GM23248 (cell line): ENCODE data around the gene C1QTNF3. TPM values are rescaled to one million over a fixed set of nuclear protein-coding genes. Genes with fewer than 3 reads are reported as not detected.

Experiments used
- DNase-seq: peaks from one replicate; pipeline ENCODE4 v3.0.0-alpha.2; 2015
- H2AFZ ChIP-seq: fragments of 200-600 bp; sonication (generic); 2 replicates; pipeline ENCODE4 v1.6.1; 2016; ENCODE audit warnings: antibody characterized with exemption
- H3F3A ChIP-seq: fragments of 200-600 bp; sonication (generic); 2 replicates; pipeline ENCODE4 v1.6.1; 2016; ENCODE audit warnings: mild to moderate bottlenecking, antibody characterized with exemption, mixed run types; ENCODE audit not compliant: insufficient read depth
- H3K27ac ChIP-seq: fragments of 200-600 bp; sonication (generic); 2 replicates; pipeline ENCODE4 v1.5.1; 2016; ENCODE audit warnings: mild to moderate bottlenecking
- H3K27me3 ChIP-seq: fragments of 200-600 bp; sonication (generic); replicated peaks from 2 replicates; pipeline ENCODE4 v1.6.1; 2016; ENCODE audit warnings: mild to moderate bottlenecking; ENCODE audit not compliant: insufficient read depth
- H3K36me3 ChIP-seq: fragments of 200-600 bp; sonication (generic); 2 replicates; pipeline ENCODE4 v1.6.1; 2016; ENCODE audit warnings: low read depth, mild to moderate bottlenecking
- H3K4me1 ChIP-seq: fragments of 200-600 bp; sonication (generic); 2 replicates; pipeline ENCODE4 v1.6.1; 2016; ENCODE audit warnings: mild to moderate bottlenecking; ENCODE audit not compliant: insufficient read depth
- H3K4me2 ChIP-seq: fragments of 200-600 bp; sonication (generic); one replicate; pipeline ENCODE4 v1.6.1; 2016; ENCODE audit warnings: mild to moderate bottlenecking; ENCODE audit not compliant: unreplicated experiment
- H3K4me3 ChIP-seq: fragments of 200-600 bp; sonication (generic); 2 replicates; pipeline ENCODE4 v1.5.1; 2016; ENCODE audit warnings: mild to moderate bottlenecking
- H3K79me2 ChIP-seq: fragments of 200-600 bp; sonication (generic); 2 replicates; pipeline ENCODE4 v1.6.1; 2016; ENCODE audit warnings: mild to moderate bottlenecking; ENCODE audit not compliant: insufficient read depth
- H3K9ac ChIP-seq: fragments of 200-600 bp; sonication (generic); 2 replicates; pipeline ENCODE4 v1.6.1; 2016; ENCODE audit warnings: mild to moderate bottlenecking
- H3K9me2 ChIP-seq: fragments of 200-600 bp; sonication (generic); 2 replicates; pipeline ENCODE4 v1.6.1; 2016; ENCODE audit warnings: mixed run types, mild to moderate bottlenecking, moderate library complexity; ENCODE audit not compliant: insufficient read depth
- H3K9me3 ChIP-seq: fragments of 200-600 bp; sonication (generic); one replicate; pipeline ENCODE4 v1.6.1; 2017; ENCODE audit warnings: low read depth
- H4K20me1 ChIP-seq: fragments of 200-600 bp; sonication (generic); 2 replicates; pipeline ENCODE4 v1.6.0; 2016; ENCODE audit not compliant: insufficient read depth
- EZH2 ChIP-seq: fragments of 200-600 bp; sonication (generic); IDR thresholded peaks from 2 replicates; pipeline ENCODE4 v1.6.1; 2018; ENCODE audit warnings: antibody characterized with exemption, mild to moderate bottlenecking; ENCODE audit not compliant: insufficient read depth, poor library complexity, severe bottlenecking
- EZH2phosphoT487 ChIP-seq: fragments of 200-600 bp; sonication (generic); IDR thresholded peaks from 2 replicates; pipeline ENCODE4 v1.6.1; 2018; ENCODE audit warnings: antibody characterized with exemption, moderate library complexity, mild to moderate bottlenecking, low read depth; ENCODE audit not compliant: insufficient read depth
- WGBS, 2 experiments: methylation state at CpG; one replicate each; pipeline ENCODE4 v1.1.6; 2015 to 2017; ENCODE audit warnings: low lambda C conversion rate in 2 of 2, low coverage in 1 of 2; ENCODE audit errors: missing lambda C conversion rate in 2 of 2; 5-methylcytosine and 5-hydroxymethylcytosine counted together
- in situ Hi-C: fragments of 300-500 bp; cut with MboI; formaldehyde crosslinking; loops from 2 replicates; pipeline ENCODE4 v1.15.0; 2020
- polyA plus RNA-seq: library from polyadenylated mRNA; unstranded; fragments of >200 nt; fragmentation: Nextera tagmentation; extraction: Ambion mirVana; gene quantifications from 2 replicates; pipeline ENCODE4 v1.2.1, GENCODE V29; 2016
- total RNA-seq: library from RNA; depleted of rRNA; stranded (reverse); fragments of >200 nt; shearing (Covaris generic); gene quantifications from 2 replicates; pipeline ENCODE4 v1.2.3, GENCODE V29; 2014

C1QTNF3 gene
- total and polyA plus RNA-seq, 2 experiments from 2014 or later = 0.11 to 0.58 TPM

DNA sequence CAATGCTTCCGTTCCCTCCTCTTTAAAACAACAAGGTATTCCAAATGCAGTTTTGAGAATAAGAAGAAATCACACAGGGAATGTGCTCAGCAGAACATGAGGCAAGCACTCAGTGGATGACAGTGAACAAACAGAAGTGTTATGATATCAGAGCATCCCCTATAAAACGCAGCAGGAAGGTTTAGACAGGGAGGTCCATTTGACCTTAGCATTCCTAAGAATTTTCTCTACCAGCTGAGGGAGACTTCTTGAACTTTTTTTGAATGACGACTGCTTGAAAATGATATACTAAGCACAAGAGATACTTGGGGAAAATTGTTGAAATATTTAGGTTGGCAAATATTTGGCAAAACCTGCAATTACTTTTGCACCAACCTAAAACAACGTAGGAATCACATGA, 39.1 kb downstream of the C1QTNF3 start:
- peaks cover 25% of the 10 kb centered on the region for H3K79me2 ChIP-seq
- DNase-seq = no peak
- H3K9me2 ChIP-seq = no peaks in the 10 kb centered on the region
- no peak overlapping the region for H3K4me3 ChIP-seq
- in situ Hi-C loops = loop anchor here (10.0 to 25.0 kb wide), 2 partner anchors 461 to 883 kb away; no protein-coding TSS in a partner anchor
- H3F3A ChIP-seq = peaks cover 18% of the 10 kb centered on the region
- peaks cover 13% of the 10 kb centered on the region for H3K4me1 ChIP-seq
- no peak overlapping the region for H3K27ac ChIP-seq
- H3K9ac ChIP-seq = no peak overlapping the region
- TF ChIP-seq EZH2phosphoT487 (no peak), EZH2 (no peak)
- no peaks in the 10 kb centered on the region for H3K27me3 ChIP-seq
- H3K36me3 ChIP-seq = peaks cover 9% of the 10 kb centered on the region
- WGBS, 2 experiments = 82 to 84% methylated on average over 4 of the region's 4 CpGs
- H3K9me3 ChIP-seq = no peaks in the 10 kb centered on the region
- H2AFZ ChIP-seq = no peak overlapping the region
- H4K20me1 ChIP-seq = no peaks in the 10 kb centered on the region
- H3K4me2 ChIP-seq = no peak overlapping the region

DNA sequence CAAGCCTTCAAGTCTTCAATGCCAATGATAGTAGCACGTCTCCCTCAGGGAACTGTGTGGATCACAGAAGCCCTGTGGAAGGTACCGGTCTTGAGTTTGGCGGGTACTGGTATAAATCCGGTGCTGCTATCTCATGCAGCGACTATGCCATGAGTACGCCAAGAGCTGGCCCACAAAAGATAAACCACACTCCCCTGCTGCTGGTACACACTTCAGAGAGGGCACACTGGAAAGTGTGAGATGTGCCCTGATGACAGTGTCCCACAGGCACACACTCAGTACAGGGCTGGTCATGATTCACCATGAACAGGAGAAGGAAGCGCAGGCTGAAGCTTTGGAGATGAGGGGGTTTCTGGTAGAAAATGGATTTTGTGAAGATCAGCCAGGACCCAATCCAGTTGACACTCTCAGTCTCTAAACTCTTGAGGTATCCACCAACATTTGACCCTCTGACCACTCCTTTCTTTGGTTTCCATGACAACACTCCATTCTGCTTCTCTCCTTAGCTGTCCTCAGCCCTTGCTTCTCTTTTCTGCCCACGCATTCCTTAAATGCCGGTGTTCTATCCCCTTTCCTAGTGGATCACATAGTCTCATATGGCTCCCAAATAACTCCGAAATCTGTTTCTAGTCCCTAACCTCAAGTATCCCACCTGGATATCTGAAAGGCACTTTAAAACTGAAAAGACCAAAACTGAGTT, 40.2 kb downstream of the C1QTNF3 start:
- TF ChIP-seq EZH2 (no peak), EZH2phosphoT487 (no peak)
- Histone ChIP-seq H3K27me3 (no peaks in the 10 kb centered on the region), H3K27ac (no peak overlapping the region), H3K4me2 (no peak overlapping the region), H3K4me1 (peaks cover 9% of the 10 kb centered on the region; the same call in 1 of the 2 replicates), H3K9me3 (no peaks in the 10 kb centered on the region), H3K79me2 (peaks cover 25% of the 10 kb centered on the region), H4K20me1 (no peaks in the 10 kb centered on the region), H3K9me2 (no peaks in the 10 kb centered on the region), H3K36me3 (peaks cover 9% of the 10 kb centered on the region), H3K4me3 (no peak overlapping the region), H3K9ac (no peak overlapping the region), H3F3A (peaks cover 13% of the 10 kb centered on the region), H2AFZ (no peak overlapping the region)
- 96 to 98% methylated on average over 10 of the region's 10 CpGs for WGBS, 2 experiments
- in situ Hi-C loops = loop anchor here (10.0 to 25.0 kb wide), 2 partner anchors 462 to 885 kb away; no protein-coding TSS in a partner anchor
- no peak for DNase-seq

DNA sequence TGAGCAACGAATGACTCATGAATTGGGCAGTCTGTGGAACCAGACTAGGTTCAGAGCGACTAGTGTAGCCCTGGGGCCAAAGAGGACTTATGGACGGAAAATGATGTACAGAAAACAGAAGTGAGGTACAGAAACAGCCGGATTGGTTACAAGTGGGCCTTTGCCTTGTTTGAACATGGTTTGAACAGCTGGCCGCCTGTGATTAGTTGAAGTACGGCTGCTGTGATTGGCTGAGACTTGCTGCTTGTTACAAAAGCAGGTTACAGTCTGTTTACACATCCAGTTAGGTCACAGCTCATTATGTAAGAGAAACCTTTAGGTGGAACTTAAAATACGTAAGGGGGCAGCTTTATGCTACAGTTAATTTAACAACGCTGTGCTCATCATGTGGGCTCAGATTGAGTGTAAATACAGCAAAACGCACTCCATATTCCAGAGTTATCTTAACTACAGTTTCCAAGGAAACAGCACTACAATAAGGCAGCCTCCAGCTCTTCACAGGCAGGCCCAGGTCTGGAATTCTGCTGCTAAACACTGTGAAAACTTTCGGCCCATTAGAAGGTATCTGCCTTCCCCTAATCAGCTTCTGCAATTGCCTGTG, 41.7 kb downstream of the C1QTNF3 start:
- DNase-seq = peak; percentile 18
- peaks cover 7% of the 10 kb centered on the region for H3K4me1 ChIP-seq
- H3K9ac ChIP-seq = no peak overlapping the region
- no peak overlapping the region for H3K4me3 ChIP-seq
- H3K36me3 ChIP-seq = peaks cover 9% of the 10 kb centered on the region
- H3K9me3 ChIP-seq = no peaks in the 10 kb centered on the region
- in situ Hi-C loops = loop anchor here (10.0 to 25.0 kb wide), 2 partner anchors 463 to 886 kb away; no protein-coding TSS in a partner anchor
- no peaks in the 10 kb centered on the region for H4K20me1 ChIP-seq
- no peak overlapping the region for H2AFZ ChIP-seq
- peaks cover 16% of the 10 kb centered on the region for H3K79me2 ChIP-seq
- H3K4me2 ChIP-seq = no peak overlapping the region
- no peaks in the 10 kb centered on the region for H3K9me2 ChIP-seq
- H3K27me3 ChIP-seq = no peaks in the 10 kb centered on the region
- 93 to 95% methylated on average over 10 of the region's 10 CpGs for WGBS, 2 experiments
- no peak for TF ChIP-seq EZH2
- no peak for TF ChIP-seq EZH2phosphoT487
- peaks cover 7% of the 10 kb centered on the region for H3F3A ChIP-seq
- no peak overlapping the region for H3K27ac ChIP-seq

DNA sequence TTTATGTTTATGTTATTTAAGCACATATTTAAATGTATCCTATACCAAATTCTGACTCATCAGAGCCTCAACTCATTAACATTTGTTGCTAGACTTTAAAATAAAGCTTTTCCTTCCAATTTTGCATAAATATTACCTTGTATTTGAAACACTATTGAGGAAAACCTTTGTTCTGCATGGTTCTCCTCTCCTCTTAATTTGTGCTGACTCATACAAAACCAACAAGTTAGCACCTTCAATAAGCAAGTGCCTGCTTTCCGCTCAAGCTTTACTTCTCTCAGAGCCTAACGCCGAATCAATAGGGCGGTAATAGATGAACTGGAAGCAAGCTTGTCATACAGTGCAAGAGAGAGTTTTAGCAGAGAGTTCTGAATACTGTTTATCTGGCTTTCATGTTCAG, 43.0 kb downstream of the C1QTNF3 start:
- 0 out of 2 replicates have a peak, but pooled peaks cover 5% of the 10 kb centered on the region for H3K79me2 ChIP-seq
- no peak overlapping the region for H3K4me3 ChIP-seq
- in situ Hi-C loops = loop anchor here (10.0 to 25.0 kb wide), 2 partner anchors 465 to 887 kb away; no protein-coding TSS in a partner anchor
- no peak overlapping the region for H3K9ac ChIP-seq
- no peak overlapping the region for H3K27ac ChIP-seq
- peaks cover 7% of the 10 kb centered on the region for H3F3A ChIP-seq
- H3K27me3 ChIP-seq = no peaks in the 10 kb centered on the region
- no peaks in the 10 kb centered on the region for H3K9me2 ChIP-seq
- H2AFZ ChIP-seq = no peak overlapping the region
- WGBS, 2 experiments = 96 to 98% methylated on average over 4 of the region's 4 CpGs
- H3K4me1 ChIP-seq = peaks cover 7% of the 10 kb centered on the region
- DNase-seq = no peak
- H4K20me1 ChIP-seq = no peaks in the 10 kb centered on the region
- no peak overlapping the region for H3K4me2 ChIP-seq
- no peak for TF ChIP-seq EZH2
- no peak for TF ChIP-seq EZH2phosphoT487
- H3K36me3 ChIP-seq = peaks cover 9% of the 10 kb centered on the region
- no peaks in the 10 kb centered on the region for H3K9me3 ChIP-seq
